Right hindlimb (tissue), 1 donor: ENCODE measurements around the gene ACOT7.
A peak's percentile ranks its signal among the peaks of the same experiment; 100 is the strongest.

Source experiments
- DNase-seq: peaks from one replicate; pipeline ENCODE4 v3.0.0-alpha.2; 2018

ACOT7 gene

GRCh38 chr1:6359216-6360116 lies 34.1 kb downstream of the ACOT7 start:
- peak; percentile 54 for DNase-seq

GRCh38 chr1:6358757-6359201 lies 34.8 kb downstream of the ACOT7 start:
- peak; percentile 62 for DNase-seq

- no peak for DNase-seq
Observed at GRCh38 chr1:6358144-6358624, 35.4 kb downstream of the ACOT7 start.

DNA sequence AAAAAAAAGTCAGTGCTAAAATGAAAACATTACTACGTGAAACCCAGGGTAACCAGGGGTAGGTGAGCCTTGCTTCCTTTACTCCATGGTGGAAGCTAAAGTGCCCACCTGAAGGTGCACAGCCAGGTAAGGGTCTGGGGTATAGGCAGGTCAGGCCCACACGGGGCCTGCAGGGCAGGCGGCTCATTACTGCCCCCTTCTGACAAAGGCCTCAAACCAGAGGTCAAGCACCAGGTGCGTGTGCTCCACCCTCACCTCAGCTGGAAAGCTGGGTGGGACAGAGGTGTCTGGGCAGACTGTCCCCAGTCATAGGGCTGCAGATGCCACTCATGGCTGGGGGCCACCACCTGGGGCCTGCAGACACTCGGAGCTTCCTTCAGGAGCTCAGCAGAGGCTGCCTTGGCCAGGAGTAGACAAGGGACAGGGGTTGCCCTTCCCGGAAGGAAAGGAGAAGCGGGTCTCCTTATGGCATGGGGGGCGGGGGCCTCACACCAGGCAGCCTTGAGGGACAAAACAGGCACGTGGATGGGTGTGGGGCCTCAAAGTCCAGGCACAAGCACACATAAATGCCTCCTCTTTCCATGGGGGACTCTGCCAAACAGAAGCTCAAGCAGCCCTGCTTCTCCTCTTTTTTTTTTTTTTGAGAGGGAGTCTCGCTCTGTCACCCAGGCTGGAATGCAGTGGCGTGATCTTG lies 36.2 kb downstream of the ACOT7 start:
- DNase-seq = no peak

- no peak for DNase-seq
Observed at GRCh38 chr1:6355621-6356020, 37.9 kb downstream of the ACOT7 start.

GRCh38 chr1:6354659-6355317 lies 38.8 kb downstream of the ACOT7 start:
- DNase-seq = no peak

DNA sequence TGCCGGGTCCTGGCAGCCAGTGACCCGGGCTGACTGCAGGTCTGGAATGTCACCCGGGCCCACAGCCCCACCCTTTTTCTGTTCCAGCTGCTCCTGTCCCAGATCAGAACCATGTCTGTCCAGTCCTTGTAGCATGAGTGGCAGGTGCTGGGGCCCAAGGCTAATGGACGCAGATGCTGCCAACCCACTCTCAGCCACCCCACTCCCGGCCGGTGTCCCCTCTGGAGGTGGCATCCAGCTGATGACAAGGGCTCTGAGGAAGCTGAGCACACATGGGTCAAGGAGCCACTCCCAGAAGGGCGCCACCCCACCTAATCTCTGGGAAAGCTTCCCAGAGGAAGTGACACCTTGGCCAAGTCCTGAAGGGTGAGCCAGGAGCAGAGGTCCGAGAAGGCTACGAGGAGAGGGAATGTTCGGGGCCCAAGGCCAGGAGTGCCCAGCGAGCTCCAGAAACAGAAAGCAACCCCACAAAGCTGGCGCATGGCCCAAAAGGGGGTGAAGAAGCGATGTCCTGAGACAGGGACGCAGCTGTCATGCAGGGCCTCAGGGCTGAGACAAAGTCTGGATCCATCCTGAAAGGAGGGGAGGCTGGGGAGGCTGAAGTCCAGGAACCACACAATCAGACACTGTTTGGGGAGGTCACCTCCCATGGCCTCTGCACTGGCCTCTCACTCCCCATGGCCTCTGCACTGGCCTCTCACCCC lies 39.5 kb downstream of the ACOT7 start:
- DNase-seq = peak; percentile 49

DNA sequence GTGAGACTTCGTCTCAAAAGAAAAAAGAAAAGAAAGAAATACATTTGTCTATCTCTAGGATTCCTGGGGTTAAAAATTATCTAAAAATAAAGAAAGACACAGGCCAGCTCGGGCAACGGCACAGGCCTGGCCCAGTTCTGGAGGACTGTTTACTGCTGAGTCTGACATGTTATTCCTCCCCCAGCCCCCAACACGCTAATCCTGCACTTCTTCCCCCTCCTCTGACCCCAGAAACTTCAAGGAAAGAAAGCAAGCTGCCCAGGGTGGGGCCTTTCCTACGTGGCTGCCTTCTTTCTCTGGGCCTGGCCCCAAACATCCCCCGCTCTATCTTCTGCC lies 40.0 kb downstream of the ACOT7 start:
- DNase-seq = no peak

GRCh38 chr1:6352138-6352563 lies 41.4 kb downstream of the ACOT7 start:
- no peak for DNase-seq

DNA sequence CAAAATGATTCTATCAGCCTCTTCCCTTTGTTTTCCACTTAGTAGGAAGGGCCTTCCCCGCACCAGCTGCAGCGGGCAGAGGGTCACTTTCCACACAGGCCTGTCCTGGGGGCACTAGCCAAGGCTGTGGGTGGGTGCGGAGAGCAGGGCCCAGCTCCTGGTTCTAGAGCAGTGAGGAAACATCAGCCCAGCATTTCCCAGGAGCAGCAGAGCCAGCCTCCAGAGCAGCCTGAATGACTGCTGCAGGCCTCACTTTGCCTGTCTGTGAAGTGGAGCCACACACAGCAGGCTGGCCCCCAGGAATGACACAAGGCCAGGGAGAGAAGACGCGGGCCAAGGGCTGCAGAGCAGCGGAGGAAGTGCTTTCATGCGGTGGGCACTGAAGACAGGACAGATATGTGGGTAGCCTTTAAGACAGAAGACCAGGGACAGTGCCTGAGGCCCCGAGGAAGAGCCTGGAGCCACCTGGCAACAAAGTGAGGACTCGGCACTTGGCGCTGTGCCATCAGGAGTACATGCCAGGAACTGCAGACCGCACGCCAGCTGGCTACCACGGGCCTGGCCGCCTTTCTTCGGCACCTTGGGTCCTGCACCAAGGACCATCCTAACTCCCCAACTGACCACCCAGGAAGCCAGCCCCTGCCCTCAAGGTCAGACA lies 42.0 kb downstream of the ACOT7 start:
- no peak for DNase-seq

DNA sequence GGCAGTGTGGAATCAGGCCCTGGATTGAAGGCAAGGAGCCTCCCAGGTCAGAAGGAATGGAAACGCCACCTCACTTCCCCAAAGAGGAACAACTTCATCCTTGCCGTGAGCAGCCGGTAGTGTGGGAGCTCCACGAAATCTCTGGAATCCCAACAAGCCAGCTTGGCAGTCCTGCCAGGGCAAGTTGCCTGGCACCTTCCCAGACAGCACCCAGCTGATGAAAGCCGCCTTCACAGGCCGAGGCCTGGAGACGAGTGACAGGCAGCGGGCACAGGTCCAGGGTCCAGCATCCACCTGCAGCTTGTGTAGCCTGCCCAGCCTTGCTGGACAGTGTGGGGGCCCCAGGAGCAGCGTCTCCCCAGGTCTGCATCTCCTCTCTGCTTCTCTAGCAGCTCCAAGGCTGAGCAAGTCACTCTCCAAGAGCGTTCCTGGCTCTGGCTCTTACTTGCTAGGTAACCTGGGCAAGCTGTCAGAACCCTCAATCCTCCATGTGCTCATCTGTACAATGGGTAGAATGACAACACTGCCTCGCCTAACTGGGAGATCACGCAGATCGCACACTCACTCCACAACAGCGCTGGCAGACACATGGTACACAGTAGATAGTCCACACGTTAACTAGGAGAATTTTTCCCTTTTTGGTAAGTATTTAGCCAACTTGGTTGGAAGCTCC lies 43.0 kb downstream of the ACOT7 start:
- peak; percentile 35 for DNase-seq

GRCh38 chr1:6349254-6349943 lies 44.2 kb downstream of the ACOT7 start:
- DNase-seq = no peak

DNA sequence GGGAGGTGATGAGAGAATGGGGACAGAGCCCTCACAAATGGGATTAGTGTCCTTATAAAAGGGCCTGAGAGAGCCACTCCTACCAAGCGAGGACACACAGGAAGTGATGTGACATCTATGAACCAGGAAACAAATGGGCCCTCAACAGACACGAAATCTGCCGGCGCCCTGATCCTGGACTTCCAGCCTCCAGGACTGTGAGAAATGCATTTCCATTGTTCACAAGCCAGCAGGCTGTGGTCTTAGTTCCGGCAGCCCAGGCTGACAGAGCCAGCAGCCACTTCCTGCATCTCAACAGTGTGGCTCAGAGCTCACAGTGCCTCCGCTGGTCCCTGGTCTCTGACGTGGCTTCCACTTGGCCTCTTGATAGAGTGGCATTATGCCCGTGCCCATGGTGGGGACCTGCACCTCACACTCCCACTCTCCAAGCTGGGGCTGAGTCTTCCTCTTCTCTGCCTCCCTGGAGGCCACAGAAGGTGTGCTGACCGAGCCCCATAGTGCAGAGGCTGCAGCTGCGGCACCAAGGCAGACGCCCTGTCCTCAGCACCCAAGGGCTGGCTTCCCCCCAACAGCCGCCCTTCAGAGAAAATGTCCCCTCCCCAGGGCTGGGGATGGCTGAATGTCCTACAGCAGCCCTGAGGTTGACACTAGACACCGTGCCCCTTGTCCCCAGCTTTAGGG lies 44.9 kb downstream of the ACOT7 start:
- DNase-seq = peak; percentile 43

GRCh38 chr1:6347641-6348487 lies 45.7 kb downstream of the ACOT7 start:
- no peak for DNase-seq

GRCh38 chr1:6345460-6345859 lies 48.1 kb downstream of the ACOT7 start:
- no peak for DNase-seq

- peak; percentile 33 for DNase-seq
Observed at GRCh38 chr1:6345009-6345408, 48.6 kb downstream of the ACOT7 start.

GRCh38 chr1:6343506-6344405 lies 49.8 kb downstream of the ACOT7 start:
- DNase-seq = peak; percentile 83

- DNase-seq = no peak
Observed at GRCh38 chr1:6342056-6342455, 51.5 kb downstream of the ACOT7 start.
